ENCODE results near the gene SPATA1.
"Not testable (repeated sequence)": the region's sequence is repeated elsewhere in the genome, so short reads cannot be mapped to it uniquely, and the experiment has no call there.

The SPATA1 gene, protein sequence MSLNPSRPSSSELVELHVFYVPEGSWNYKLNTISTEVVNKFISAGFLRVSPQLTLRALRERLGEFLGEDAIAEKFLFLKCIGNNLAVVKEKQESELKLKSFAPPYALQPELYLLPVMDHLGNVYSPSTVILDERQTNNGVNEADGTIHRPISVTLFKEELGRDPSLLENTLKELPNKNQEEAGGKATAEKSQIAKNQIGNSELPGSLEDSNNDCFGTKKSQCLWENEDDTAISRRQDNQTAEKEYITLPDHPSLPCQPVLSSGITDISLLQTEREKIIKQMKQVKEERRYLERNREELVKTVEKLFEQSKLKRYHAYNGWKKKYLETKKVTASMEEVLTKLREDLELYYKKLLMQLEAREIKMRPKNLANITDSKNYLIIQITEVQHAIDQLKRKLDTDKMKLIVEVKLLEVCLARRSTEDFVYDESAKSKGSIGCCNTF

DNA sequence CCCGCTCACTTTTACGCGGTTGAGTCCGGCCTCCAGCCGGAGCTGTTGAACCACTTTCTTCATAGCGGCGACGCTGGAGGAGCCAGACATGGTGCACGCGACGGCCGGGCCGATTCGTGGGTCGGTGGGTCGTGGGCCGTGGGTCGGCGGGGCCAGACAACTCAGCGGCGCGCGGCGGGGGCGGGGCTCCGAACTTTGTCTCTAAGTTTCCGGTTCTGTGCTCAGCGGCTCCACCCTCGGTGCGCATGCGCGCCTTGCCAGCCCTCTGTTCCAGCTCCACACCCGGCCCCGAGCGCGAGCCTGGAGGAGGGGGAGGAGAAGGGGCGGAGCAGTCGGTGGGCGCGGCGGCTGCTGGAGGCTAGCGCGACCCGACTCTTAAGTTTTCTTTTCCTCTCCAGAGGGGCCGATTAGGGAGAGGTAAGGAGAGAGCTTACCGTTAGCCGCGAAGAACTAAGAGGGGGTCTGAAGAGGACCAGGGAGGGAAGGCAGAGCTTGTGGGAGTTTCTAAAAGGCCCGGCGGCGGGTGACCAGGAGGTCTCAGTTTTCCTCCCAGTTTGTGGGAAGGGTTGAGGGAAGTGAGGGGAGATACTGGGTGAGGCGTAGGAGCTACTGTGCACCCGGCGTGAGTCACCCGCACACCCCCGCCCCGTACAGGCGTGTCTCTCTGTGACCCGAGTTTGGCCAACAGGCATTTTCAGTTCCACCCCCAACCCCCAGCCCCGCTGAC lies at the start of gene SPATA1, which contains the start of gene GNG5:
TSS of gene SPATA1 (plus strand) at position 385 of the 727 bp plus-strand sequence. CDS start 9,974 bp downstream, outside the sequence.
TSS of gene GNG5 (minus strand) at position 580 of the 727 bp plus-strand sequence. CDS start at position 90, 490 bp downstream.
- peak; percentile 86 to 97 (median 94) for DNase-seq

DNA sequence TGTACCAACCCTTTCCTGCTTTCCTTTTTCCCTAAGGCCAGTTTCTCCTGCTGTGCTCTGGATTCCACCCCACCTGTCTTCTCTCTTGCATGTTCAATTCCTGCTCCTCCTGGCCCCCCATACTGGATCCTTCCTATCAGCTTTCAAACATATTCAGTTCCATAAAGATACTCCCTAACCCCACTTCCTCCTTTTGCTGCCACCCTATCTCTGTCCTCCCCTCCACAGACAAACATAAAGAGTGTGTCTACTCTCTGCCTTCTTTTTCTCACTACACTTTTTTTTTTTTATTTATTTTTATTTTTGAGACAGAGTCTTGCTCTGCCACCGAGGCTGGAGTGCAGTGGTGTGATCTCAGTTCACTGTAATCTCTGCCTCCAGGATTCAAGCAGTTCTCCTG lies 44.1 kb upstream of the SPATA1 start:
- no peak for DNase-seq

DNA sequence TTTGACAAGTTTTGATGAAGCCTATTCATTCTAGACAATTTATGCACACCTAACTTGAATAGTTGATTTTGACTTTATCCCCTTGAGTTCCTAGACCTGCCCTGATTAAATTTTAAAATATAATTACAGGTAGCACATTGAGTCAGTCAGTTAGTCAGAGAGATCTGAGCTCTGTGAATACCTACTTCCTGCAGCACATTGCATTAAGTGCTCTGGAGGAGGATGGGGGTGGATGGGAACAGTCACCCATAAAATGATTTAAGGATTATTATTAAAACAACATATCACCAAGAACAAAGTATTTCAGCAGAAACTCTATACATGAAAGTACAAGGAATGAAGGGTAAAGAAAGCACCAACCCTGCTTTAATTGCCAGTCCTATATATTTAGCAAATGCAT lies 38.9 kb upstream of the SPATA1 start:
- DNase-seq, result no peak

DNA sequence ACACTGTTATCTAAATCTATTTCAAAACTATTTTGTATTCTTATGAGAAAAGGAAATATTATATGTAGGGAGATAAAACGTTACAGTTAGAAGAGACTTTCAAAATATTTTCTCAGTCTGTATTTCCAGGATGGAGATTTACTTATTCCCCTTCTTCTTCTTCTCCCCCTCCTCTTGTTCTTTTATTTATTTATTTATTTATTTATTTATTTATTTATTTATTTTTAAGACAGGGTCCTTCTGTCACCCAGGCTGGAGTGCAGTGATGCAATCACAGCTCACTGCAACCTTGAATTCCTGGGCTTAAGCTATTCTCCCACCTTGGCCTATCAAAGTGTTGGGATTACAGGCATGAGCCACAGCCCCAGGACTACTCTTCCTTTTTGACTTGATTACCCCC lies 30.0 kb upstream of the SPATA1 start:
- no peak for DNase-seq

DNA sequence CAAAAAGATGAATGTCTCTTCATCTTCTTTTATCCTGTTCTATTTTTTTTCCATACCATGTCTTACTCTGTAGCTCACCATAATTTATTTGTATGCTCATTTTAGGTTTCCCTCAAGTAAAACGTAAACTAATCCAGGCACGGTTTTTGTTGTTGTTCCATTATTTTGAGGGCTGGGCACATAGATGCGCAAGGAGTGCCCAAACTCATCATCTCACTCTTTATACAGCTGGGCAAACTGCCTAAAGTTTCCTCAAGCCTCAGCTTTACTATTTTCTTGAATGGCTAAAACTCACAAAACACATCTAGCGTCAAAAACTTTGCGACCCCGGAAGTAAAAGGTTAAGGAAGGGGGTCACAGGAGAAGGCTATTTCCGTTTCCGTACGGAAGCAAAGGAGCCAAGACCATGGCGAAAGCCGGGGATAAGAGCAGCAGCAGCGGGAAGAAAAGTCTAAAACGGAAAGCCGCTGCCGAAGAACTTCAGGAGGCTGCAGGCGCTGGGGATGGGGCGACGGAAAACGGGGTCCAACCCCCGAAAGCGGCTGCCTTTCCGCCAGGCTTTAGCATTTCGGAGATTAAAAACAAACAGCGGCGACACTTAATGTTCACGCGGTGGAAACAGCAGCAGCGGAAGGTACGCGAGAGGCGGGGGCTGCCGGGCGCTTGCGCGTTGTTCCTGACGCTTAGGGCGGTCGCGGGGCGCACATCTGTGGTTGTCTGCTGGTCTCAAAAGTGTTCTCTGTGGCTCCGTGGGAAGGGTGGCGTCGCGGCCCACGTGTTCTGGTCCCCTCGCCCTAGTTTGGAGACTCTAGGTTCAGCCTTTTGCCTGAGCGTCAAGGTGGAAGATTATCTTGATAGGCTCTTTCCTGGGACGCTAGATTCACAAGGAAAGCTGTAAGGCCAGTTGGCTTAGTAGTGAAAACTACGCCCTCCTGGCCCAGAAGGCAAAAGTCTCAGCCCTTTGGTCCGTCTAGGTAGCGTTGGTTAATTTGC lies 27.0 kb upstream of the SPATA1 start, which contains the start of gene RPF1:
TSS of gene RPF1 (plus strand) at position 391 of the 993 bp plus-strand sequence. CDS start at position 407, 16 bp downstream.
- DNase-seq, result peak; percentile 33 to 66 (median 52)

DNA sequence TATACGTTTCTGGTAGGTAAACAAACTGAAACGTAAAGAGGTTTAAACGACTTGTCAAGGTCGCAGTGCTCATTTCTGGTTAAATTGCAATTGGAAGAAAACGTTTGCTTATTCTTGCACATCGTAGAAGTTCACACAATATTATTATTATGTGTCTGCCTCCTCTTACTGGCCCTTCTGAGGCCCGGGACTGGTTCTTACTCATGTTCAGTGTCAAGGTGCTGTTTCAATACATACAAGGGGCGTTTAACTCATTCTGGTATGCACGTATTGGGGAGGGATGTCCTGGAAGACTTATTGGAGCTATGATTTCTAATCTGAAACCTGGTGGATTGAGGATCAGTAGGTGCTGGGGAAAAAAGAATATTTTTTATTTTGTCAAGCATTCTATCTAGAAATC lies 26.2 kb upstream of the SPATA1 start:
- no peak for DNase-seq

DNA sequence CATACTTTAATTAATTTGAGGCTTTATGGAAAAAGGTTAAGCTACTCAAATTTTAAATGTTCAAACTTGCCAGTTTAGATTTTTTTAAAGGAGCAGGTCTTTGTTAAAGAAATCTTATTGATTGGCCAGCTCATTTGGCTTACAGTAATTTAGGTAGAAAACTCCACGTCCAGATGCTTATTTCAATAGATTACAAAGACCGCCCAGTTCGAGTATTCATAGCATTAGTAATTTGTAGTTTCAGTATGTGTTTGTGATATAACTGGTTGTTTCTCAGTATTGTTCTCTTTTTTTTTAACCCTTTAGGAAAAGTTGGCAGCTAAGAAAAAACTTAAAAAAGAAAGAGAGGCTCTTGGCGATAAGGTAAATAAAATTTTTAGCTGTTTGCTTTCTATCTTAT lies 25.5 kb upstream of the SPATA1 start:
- no peak for DNase-seq

DNA sequence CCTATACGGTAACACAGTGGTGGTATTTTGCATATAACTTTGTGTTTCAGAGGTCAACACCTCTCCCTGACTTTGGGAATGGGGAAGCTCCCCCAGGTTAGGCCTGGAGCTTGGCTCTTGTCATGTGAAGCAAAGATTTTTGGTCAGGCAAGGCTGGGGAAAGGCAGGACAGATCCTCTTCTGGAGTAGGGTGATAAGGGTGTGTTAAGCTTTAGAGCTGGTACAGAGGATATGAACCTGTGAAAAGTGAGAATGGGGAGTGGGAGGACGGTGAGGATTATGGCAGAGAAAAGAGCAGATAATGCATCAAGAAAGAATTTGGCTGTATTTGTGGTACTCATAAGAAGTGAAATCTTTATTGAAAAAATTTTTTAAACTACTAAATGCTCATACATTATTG lies 24.9 kb upstream of the SPATA1 start:
- no peak for DNase-seq

DNA sequence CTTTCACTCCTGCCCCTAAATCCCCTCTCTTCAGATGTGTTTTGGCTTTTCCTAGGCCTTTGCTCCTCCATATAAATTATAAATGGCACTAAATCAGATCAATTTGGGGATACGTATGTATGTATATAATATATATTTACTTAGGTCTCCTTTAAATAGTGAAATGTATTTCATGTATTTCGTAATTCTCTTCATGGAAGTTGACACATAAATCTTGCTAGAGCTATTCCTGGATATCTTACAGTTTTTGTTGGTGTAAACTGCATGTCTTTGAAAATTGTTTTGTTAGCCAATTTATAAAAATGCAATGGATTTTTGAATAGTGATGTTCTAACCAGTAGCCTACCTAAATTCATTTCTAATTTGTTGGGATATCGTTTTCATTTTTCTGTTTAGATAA lies 18.1 kb upstream of the SPATA1 start:
- no peak for DNase-seq

DNA sequence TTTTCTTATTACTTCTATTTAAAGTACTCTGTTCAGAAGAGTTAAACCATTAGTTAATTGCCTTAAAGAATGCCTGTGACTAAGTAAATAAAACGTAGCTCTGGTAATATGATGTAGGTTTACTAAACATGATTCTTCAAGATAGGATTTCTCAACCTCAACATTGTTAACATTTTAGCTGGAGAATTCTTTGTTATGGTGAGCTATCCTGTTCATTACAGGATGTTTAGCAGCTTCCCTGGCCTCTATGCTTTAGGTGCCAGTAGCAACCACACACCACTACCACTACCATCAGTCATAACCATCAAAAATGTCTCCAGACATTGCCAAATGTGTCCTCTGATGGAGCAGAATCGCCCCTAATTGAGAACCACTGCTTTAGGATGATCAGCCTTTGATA lies 16.4 kb upstream of the SPATA1 start:
- no peak for DNase-seq

DNA sequence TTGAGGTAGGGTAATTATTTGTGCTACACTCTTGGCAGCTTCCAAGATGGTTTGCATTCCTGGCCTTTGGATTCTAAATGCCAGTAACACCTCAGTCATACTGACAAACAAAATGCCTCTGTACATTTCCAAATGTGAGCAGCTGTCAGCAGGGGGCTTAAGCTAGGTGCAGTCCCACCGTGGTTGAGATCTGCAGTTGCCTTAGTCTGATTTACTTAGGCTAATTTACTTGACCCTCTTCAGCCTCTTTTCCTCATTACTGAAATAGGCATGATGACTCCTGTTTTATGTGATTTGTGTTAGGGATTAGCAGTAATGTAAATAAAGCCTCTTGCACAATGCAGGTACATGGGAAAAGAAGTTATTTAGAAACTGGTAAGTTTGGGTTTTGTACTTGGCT lies 13.5 kb upstream of the SPATA1 start:
- no peak for DNase-seq

DNA sequence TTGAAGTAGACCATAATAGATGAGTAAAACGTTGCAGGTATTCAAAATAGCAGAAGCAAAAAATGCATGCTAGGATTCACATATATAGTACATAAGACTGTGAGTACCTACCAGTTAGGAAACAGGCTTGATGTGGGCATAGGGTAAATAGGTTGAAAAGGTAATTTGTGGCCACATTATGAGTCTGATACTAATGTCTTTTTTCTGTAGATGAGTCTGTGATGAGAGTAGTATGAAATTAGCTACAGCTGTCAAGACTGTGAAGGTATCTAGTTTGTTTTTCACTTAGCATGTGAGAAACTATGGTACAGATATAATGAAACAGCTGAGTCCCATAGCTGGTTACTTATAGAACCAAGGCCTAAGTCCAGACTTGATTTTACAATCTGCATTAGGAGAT lies 12.4 kb upstream of the SPATA1 start:
- no peak for DNase-seq

DNA sequence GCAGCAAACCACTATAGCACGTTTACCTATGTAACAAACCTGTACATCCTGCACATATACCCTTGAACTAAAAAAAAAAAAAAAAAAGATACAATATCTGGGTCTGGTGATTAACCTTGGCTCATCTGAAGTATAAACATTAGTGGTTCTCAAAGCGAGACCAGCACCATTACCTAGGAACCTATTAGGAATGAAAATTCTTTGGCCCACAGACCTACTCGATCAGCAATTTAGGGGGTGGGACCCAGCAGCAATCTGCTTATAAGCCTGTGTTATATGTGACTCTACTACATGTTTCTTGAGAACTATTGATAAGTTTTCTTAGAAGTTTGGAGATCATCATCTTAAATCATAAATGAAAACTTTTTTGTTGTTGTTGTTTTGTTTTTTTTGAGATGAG lies 9.7 kb upstream of the SPATA1 start:
- DNase-seq, result no peak

DNA sequence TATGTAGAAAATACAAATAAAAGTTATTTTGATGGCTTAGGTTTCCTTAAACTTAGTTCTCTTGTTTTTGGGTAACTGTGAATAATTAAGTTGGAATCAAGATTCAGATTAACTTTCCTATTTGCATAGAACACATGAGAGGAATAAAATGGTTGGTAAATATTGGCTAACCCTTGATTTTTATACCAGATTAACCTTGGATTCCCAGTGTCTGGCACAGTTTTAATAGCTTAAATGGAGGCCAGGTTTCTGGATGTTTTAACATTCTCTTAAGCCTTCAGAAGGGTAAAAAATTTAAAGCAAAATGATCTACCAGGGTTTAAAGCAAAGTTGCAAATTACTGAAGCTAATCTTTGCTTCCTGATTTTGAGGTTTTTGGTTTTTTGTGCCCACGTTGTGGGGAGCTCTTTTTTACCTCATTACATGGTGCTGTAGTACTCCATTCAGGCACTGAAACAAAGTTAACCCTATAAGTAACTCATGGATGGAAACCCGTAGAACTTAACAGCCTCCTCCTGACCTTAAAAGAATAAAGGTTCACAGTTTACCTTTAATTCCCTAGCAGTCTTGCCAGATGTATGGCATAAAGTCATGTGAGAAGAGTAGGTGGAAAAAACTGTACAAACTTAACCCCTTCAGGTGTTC lies 8.4 kb upstream of the SPATA1 start:
- DNase-seq, result no peak

DNA sequence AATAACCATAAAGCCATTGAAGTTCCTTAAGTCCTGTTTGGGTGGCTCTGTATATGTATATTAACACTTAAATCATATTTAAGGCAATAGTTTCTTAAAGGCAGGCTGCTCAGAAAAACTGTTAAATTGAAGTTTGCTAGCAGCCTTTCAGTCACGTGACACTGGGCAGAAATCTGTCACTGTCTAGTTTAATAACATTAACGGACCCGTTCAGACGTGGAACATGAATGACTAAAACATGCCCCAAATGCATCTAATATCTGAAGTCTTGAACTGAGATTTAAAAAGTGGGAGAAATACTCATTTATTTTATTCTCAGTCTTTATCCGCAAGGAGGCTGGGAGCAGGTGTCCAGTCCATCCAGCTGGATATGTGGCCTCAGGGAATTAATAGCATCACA lies 3.3 kb upstream of the SPATA1 start:
- DNase-seq, result no peak

DNA sequence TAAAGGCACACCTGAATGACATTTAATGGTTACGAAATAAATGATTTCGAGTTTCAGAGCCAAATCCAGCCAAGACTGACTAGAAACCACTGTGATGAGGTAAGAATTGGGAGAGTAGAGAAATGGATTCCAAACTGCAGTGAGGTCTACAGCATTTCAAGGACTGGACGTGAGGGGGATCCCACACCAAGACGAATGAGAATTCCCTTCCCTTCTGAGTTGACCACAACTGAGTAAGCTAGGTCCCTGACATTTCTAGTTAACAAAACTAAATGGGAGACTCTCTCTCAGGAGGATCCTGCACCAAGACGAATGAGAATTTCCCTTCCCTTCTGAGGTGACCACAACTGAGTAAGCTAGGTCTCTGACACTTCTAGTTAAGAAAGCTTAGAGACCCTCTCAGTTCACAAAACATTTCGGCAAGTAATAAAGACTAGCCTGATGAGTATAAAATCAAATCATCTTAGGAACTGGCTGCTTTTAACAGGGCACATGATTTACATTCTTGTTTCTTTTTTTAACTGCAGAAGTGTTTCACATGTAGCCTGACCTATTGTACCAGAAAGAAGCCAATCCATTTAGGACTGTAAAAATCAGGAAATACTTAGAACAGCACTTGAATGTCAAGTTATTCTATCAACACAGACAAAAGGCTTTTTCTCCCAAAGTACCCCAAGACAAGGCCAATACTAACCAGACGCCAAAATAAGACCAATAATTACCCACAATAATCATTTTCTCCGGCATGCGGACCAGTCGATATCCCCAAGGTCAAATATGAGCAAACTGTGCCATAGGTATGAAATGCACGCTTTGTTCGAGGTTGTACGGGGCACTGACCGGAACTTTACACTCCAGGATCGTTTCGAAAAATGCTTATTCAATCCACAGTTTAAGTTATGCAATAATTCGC lies 1.4 kb upstream of the SPATA1 start:
- no peak for DNase-seq

DNA sequence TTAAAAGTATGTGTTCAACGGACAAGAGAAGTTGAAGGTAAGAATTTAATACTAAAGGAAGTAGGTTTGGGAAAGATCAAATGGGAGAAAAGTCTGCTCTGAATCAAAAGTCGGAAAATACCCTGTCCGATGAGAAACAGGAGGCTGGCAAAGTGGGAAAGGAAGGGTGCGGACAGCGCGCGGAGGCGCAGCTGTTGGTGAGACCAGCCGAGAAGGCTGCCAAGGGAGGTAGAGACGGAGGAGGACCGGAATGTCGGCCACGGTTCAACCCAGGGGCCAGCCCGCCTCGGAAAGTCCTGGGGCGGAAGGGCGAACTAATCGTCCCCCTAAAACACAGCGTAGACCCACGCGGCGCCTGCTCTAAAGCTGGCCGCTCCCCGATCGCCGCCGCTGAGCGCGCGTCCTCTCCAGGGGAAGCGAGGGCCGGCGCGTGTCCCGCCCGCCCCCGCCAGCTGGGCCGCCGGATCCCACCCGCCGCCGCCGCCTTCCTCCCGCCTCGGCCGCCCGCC lies 639 bp upstream of the SPATA1 start:
- DNase-seq, result peak in 2 of 4 experiments; percentile 27 to 31

DNA sequence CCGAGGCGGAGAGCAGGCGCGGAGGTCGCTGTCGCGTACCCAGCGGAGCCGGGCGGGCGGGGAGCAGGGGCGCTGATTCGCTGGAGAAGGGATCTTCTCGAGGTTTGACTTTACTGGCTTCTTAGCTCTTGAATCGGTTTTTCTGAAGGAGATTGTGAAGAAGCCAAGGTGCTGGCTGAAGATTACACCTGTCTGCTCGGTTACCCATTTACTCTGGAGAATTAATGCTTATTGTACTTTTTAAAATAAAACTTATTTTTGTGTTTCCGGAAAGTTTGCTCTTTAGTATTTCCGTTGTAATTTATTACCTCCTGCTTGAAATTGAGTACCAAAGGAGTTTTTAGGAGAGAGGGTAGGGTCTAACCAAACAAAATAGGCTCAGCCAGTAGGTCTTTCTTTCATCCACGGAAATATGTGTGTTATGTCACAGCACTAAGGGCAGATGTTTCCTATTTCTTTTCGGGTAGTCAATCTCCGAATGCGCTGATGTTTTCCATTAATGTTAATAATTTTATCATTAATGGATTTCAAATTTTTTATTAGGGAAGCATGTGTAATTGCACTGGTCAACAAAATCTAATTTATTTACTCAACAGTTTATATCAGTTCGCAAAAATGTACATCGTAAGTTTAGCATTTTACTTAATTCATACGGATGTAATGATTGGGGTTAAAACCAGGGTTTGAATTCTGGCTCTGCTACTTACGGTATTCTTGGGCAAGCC lies 705 bp downstream of the SPATA1 start:
- DNase-seq, result no peak

DNA sequence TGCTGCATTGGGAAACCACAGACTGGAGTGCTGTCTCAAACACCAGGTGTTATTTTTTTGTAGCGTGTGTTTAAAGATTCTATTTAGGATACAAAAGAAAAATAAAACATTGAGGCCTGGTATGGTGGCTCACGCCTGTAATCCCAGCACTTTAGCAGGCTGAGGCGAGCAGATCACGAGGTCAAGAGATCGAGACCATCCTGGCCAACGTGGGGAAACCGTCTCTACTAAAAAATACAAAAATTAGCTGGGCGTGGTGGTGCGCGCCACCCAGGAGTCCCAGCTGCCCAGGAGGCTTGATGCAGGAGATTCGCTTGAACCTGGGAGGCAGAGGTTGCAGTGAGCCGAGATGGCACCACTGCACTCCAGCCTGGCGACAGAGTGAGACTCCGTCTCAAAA lies 1.7 kb downstream of the SPATA1 start:
- DNase-seq, result not testable (repeated sequence)

DNA sequence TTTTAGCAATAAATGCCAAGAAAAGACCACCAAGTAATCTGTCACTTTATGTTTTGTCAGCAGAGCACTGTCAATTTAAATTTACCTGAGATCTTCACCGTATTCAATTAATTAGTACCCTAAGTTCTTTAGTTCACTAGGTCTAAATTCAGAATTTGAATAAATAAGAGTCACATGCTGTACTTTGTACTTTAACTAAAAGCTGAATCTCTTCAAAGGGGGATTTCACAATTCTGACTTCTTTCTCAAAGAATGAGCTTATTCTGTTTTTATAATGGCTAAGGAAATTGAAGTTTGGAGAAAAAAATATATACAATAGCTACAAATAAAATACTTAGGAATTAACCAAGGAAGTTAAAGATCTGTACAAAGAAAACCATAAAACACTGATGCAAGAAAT lies 2.3 kb downstream of the SPATA1 start:
- DNase-seq, result no peak
